NCI-H1694 treated with DMSO at 0.1 percent for 48 hours (cell line): Measurements from ENCODE around the gene KIF22.

ENCODE experiments used
- DNase-seq: peaks from one replicate; lab custom pipeline; 2025; lab: John Stamatoyannopoulos, UW

KIF22 gene

GRCh38 chr16:29804020-29804419 lies 13.5 kb downstream of the KIF22 start:
- no peak for DNase-seq

GRCh38 chr16:29804455-29805231 lies 14.1 kb downstream of the KIF22 start:
- DNase-seq = no peak

GRCh38 chr16:29805232-29806098 lies 14.9 kb downstream of the KIF22 start:
- DNase-seq = peak; percentile 95

- no peak for DNase-seq
Measured at GRCh38 chr16:29806099-29806579, 15.6 kb downstream of the KIF22 start, which contains the start of gene MAZ. TSS of gene MAZ (plus strand) at chr16:29806529. CDS start at chr16:29806702, 173 bp downstream.

- DNase-seq = peak; percentile 25
Measured at GRCh38 chr16:29806641-29807425, 16.3 kb downstream of the KIF22 start.

- peak; percentile 62 for DNase-seq
Measured at GRCh38 chr16:29807426-29808218, 17.1 kb downstream of the KIF22 start.

GRCh38 chr16:29808219-29808900 lies 17.8 kb downstream of the KIF22 start:
- DNase-seq = no peak

GRCh38 chr16:29809031-29809747 lies 18.6 kb downstream of the KIF22 start:
- no peak for DNase-seq

GRCh38 chr16:29809850-29810698 lies 19.5 kb downstream of the KIF22 start:
- no peak for DNase-seq

- no peak for DNase-seq
Measured at GRCh38 chr16:29810699-29811169, 20.2 kb downstream of the KIF22 start.

GRCh38 chr16:29811170-29811895 lies 20.8 kb downstream of the KIF22 start:
- DNase-seq = peak; percentile 32

GRCh38 chr16:29811896-29812665 lies 21.5 kb downstream of the KIF22 start, which contains the start of gene PRRT2:
TSS of gene PRRT2 (plus strand) at chr16:29812193. CDS start at chr16:29813055, 862 bp downstream.
- DNase-seq = peak; percentile 29

- no peak for DNase-seq
Measured at GRCh38 chr16:29812754-29813643, 22.4 kb downstream of the KIF22 start.

- DNase-seq = no peak
Measured at GRCh38 chr16:29813644-29814562, 23.4 kb downstream of the KIF22 start.

GRCh38 chr16:29814592-29814991 lies 24.0 kb downstream of the KIF22 start:
- DNase-seq = no peak
